HepG2 (cell line): ENCODE data around the gene PRPF38A. TPM values are rescaled to one million over a fixed set of nuclear protein-coding genes. Genes with fewer than 3 reads are reported as not detected.

Experiments used
- ARNT ChIP-seq: fragments of 450-650 bp; IDR thresholded peaks from 2 replicates; pipeline ENCODE4 v1.6.1; 2017
- ATRX ChIP-seq: sonication (generic); formaldehyde crosslinking; IDR thresholded peaks from 2 replicates; pipeline ENCODE4 v1.4.0; 2020; ENCODE audit warnings: missing genetic modification reagents, borderline replicate concordance
- CBX1 ChIP-seq: IDR thresholded peaks from one replicate; pipeline ENCODE4 v1.6.1; 2016; ENCODE audit warnings: antibody characterized with exemption, low read depth
- CEBPG ChIP-seq: IDR thresholded peaks from 2 replicates; pipeline ENCODE4 v1.6.1; 2016
- GABPB1 ChIP-seq: IDR thresholded peaks from 2 replicates; pipeline ENCODE4 v1.6.1; 2016; ENCODE audit warnings: mild to moderate bottlenecking, missing genetic modification reagents, moderate library complexity, missing compliant biosample characterization
- GTF2F1 ChIP-seq: fragments of 150-350 bp; IDR thresholded peaks from 2 replicates; pipeline ENCODE4 v1.6.1; 2014; ENCODE audit warnings: low read length
- HES4 ChIP-seq: sonication (generic); formaldehyde crosslinking; IDR thresholded peaks from 2 replicates; pipeline ENCODE4 v1.9.0; 2021; ENCODE audit warnings: mild to moderate bottlenecking, missing genetic modification reagents, borderline replicate concordance
- HOXA5 ChIP-seq: sonication (generic); formaldehyde crosslinking; IDR thresholded peaks from 2 replicates; pipeline ENCODE4 v1.4.0; 2020; ENCODE audit warnings: missing genetic modification reagents
- KLF11 ChIP-seq: IDR thresholded peaks from 2 replicates; pipeline ENCODE4 v1.6.1; 2016; ENCODE audit warnings: missing compliant biosample characterization
- MAFG ChIP-seq: sonication (generic); formaldehyde crosslinking; IDR thresholded peaks from 2 replicates; pipeline ENCODE4 v1.5.1; 2020; ENCODE audit warnings: mild to moderate bottlenecking, missing genetic modification reagents
- MTERF4 ChIP-seq: sonication (generic); formaldehyde crosslinking; IDR thresholded peaks from 2 replicates; pipeline ENCODE4 v1.8.0; 2023; ENCODE audit warnings: mild to moderate bottlenecking, missing genetic modification reagents
- NCOR1 ChIP-seq: fragments of 200-600 bp; sonication (generic); IDR thresholded peaks from 2 replicates; pipeline ENCODE4 v1.7.0; 2017; ENCODE audit warnings: antibody characterized with exemption, low read length, borderline replicate concordance
- PCBP1 ChIP-seq: fragments of 200-400 bp; formaldehyde crosslinking; IDR thresholded peaks from 2 replicates; pipeline ENCODE4 v1.6.1; 2017; ENCODE audit warnings: mild to moderate bottlenecking, low read depth, low read length, borderline replicate concordance
- POLR2AphosphoS2 ChIP-seq: IDR thresholded peaks from 2 replicates; pipeline ENCODE4 v1.6.1; 2011; ENCODE audit warnings: low read depth, low read length, improper control_type of control experiment
- PTBP1 ChIP-seq: fragments of 200-400 bp; formaldehyde crosslinking; IDR thresholded peaks from 2 replicates; pipeline ENCODE4 v1.6.1; 2018; ENCODE audit warnings: low read length, low read depth; ENCODE audit not compliant: poor library complexity, severe bottlenecking
- SALL2 ChIP-seq: sonication (generic); formaldehyde crosslinking; IDR thresholded peaks from 2 replicates; pipeline ENCODE4 v1.8.1; 2023; ENCODE audit warnings: mild to moderate bottlenecking, missing genetic modification reagents, inconsistent platforms
- SKI ChIP-seq: fragments of 450-650 bp; IDR thresholded peaks from one replicate; pipeline ENCODE4 v1.6.1; 2018; ENCODE audit warnings: mild to moderate bottlenecking; ENCODE audit not compliant: partially characterized antibody
- SOX5 ChIP-seq: IDR thresholded peaks from 2 replicates; pipeline ENCODE4 v1.6.1; 2016; ENCODE audit warnings: borderline replicate concordance
- SP2 ChIP-seq: sonication (generic); formaldehyde crosslinking; IDR thresholded peaks from 2 replicates; pipeline ENCODE4 v1.5.1; 2020; ENCODE audit warnings: mild to moderate bottlenecking, missing genetic modification reagents
- SRF ChIP-seq: IDR thresholded peaks from 2 replicates; pipeline ENCODE4 v1.6.1; 2011; ENCODE audit warnings: mild to moderate bottlenecking, low read depth, low read length, moderate library complexity
- TBP ChIP-seq: sonication (generic); formaldehyde crosslinking; IDR thresholded peaks from 2 replicates; pipeline ENCODE4 v1.5.0; 2020; ENCODE audit warnings: missing genetic modification reagents
- ZBTB39 ChIP-seq: sonication (generic); formaldehyde crosslinking; IDR thresholded peaks from 2 replicates; pipeline ENCODE4 v1.5.0; 2020; ENCODE audit warnings: missing genetic modification reagents
- ZC3H13 ChIP-seq: sonication (generic); formaldehyde crosslinking; IDR thresholded peaks from 2 replicates; pipeline ENCODE4 v1.8.1; 2023; ENCODE audit warnings: mild to moderate bottlenecking, missing genetic modification reagents, moderate library complexity
- ZNF205 ChIP-seq: IDR thresholded peaks from 2 replicates; pipeline ENCODE4 v1.6.1; 2018; ENCODE audit warnings: missing biosample characterization, missing genetic modification reagents
- ZNF468 ChIP-seq: sonication (generic); formaldehyde crosslinking; IDR thresholded peaks from 2 replicates; pipeline ENCODE4 v1.8.0; 2022; ENCODE audit warnings: mild to moderate bottlenecking, moderate library complexity, missing genetic modification reagents
- ZNF709 ChIP-seq: sonication (generic); formaldehyde crosslinking; IDR thresholded peaks from 2 replicates; pipeline ENCODE4 v1.5.0; 2020; ENCODE audit warnings: mild to moderate bottlenecking, missing genetic modification reagents
- ZNF790 ChIP-seq: sonication (generic); formaldehyde crosslinking; IDR thresholded peaks from 2 replicates; pipeline ENCODE4 v1.8.0; 2022; ENCODE audit warnings: missing genetic modification reagents, mild to moderate bottlenecking, borderline replicate concordance
- polyA plus RNA-seq, 8 experiments: library from polyadenylated mRNA; depleted of rRNA in 3 of 8; stranded (reverse) in 7 of 8; unstranded in 1 of 8; fragments of >200 nt; fragmentation: Illumina TruSeq in 4 of 8; extraction: Trizol in 4 of 8; gene quantifications; 2 replicates each; pipeline versions ENCODE4 v1.2.1 to v1.2.3, GENCODE V29; 2011 to 2016; ENCODE audit warnings: low read depth in 4 of 8, missing spikeins in 1 of 8, mixed read lengths in 1 of 8; ENCODE audit not compliant: insufficient read depth in 1 of 8
- total RNA-seq, 5 experiments: library from RNA; depleted of rRNA; stranded (reverse); fragments of >200 nt; fragmentation: Illumina TruSeq; extraction: Trizol; gene quantifications; 2 replicates each; pipeline ENCODE4 v1.2.3, GENCODE V29; 2016; ENCODE audit warnings: low read depth in 1 of 5
- TF ChIP-seq, protein P1 (sequence below): sonication (generic); formaldehyde crosslinking; IDR thresholded peaks from 2 replicates; pipeline ENCODE4 v1.5.1; 2020; ENCODE audit warnings: missing genetic modification reagents, mild to moderate bottlenecking, borderline replicate concordance

PRPF38A gene
- total and polyA plus RNA-seq, 2 of the 13 experiments (the other 11 are each of a cell fraction or from before 2014, with no cell fraction given), result 18.3 to 45.5 TPM

- no peak for TF ChIP-seq ZNF468 (CRISPR knock-in tag)
- no peak for TF ChIP-seq SKI
- no peak for TF ChIP-seq ATRX (CRISPR knock-in tag)
- TF ChIP-seq CBX1, result peak; percentile 53
- TF ChIP-seq ZNF205 (CRISPR knock-in tag), result no peak
- no peak for TF ChIP-seq TBP (CRISPR knock-in tag)
- no peak for TF ChIP-seq MAFG (CRISPR knock-in tag)
- peak; percentile 97 for TF ChIP-seq GABPB1 (CRISPR knock-in tag)
- TF ChIP-seq KLF11, result no peak; the same call in 1 of the 2 replicates
- TF ChIP-seq ZC3H13 (CRISPR knock-in tag), result peak; percentile 77; the same call in 1 of the 2 replicates
- TF ChIP-seq POLR2AphosphoS2, result peak; percentile 64; the same call in 1 of the 2 replicates
- TF ChIP-seq ZNF709 (CRISPR knock-in tag), result no peak; the same call in 1 of the 2 replicates
- TF ChIP-seq PCBP1, result no peak
- no peak for TF ChIP-seq ZBTB39 (CRISPR knock-in tag)
- peak; percentile 41; the same call in 1 of the 2 replicates for TF ChIP-seq NCOR1
- peak; percentile 81 for TF ChIP-seq PTBP1
- peak; percentile 40; the same call in 1 of the 2 replicates for TF ChIP-seq SALL2 (CRISPR knock-in tag)
- TF ChIP-seq SRF, result peak; percentile 64; the same call in 1 of the 2 replicates
- TF ChIP-seq SP2, result peak; percentile 71
- no peak for TF ChIP-seq GTF2F1
- TF ChIP-seq SOX5 (CRISPR knock-in tag), result no peak
- TF ChIP-seq HES4 (CRISPR knock-in tag), result no peak; the same call in 1 of the 2 replicates
- TF ChIP-seq MTERF4 (CRISPR knock-in tag), result no peak
- no peak for TF ChIP-seq ARNT
- TF ChIP-seq CEBPG (CRISPR knock-in tag), result peak; percentile 98
- TF ChIP-seq, protein P1, sequence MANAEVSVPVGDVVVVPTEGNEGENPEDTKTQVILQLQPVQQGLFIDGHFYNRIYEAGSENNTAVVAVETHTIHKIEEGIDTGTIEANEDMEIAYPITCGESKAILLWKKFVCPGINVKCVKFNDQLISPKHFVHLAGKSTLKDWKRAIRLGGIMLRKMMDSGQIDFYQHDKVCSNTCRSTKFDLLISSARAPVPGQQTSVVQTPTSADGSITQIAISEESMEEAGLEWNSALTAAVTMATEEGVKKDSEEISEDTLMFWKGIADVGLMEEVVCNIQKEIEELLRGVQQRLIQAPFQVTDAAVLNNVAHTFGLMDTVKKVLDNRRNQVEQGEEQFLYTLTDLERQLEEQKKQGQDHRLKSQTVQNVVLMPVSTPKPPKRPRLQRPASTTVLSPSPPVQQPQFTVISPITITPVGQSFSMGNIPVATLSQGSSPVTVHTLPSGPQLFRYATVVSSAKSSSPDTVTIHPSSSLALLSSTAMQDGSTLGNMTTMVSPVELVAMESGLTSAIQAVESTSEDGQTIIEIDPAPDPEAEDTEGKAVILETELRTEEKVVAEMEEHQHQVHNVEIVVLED (CRISPR knock-in tag), result peak; percentile 90
- TF ChIP-seq ZNF790 (CRISPR knock-in tag), result no peak
- peak; percentile 79; the same call in 1 of the 2 replicates for TF ChIP-seq HOXA5 (CRISPR knock-in tag)
These were observed at the start of gene PRPF38A, which contains the start of gene ORC1 (continued) for GRCh38 chr1:52404116-52404974.
